NT2/D1 (cell line): Measurements from ENCODE around the gene PIK3CD.
A peak's percentile ranks its signal among the peaks of the same experiment; 100 is the strongest.

ENCODE experiments used
- DNase-seq: peaks from one replicate; pipeline ENCODE4 v3.0.0-alpha.2; 2011; ENCODE audit warnings: low read depth, low spot score
- H3K27me3 ChIP-seq: 2 replicates; pipeline ENCODE4 v1.6.0; 2011; ENCODE audit warnings: mild to moderate bottlenecking; ENCODE audit not compliant: insufficient read length, insufficient read depth
- H3K36me3 ChIP-seq: 2 replicates; pipeline ENCODE4 v1.6.1; 2011; ENCODE audit warnings: mild to moderate bottlenecking, low read length, mixed read lengths; ENCODE audit not compliant: insufficient read depth, insufficient read length
- H3K4me1 ChIP-seq: 2 replicates; pipeline ENCODE4 v1.5.1; 2011; ENCODE audit not compliant: insufficient read depth, insufficient read length
- H3K4me3 ChIP-seq: 2 replicates; pipeline ENCODE4 v1.5.1; 2011; ENCODE audit warnings: low read depth; ENCODE audit not compliant: insufficient read length
- H3K9ac ChIP-seq: 2 replicates; pipeline ENCODE4 v1.6.0; 2011; ENCODE audit warnings: low read depth; ENCODE audit not compliant: insufficient read length
- H3K9me3 ChIP-seq: 2 replicates; pipeline ENCODE4 v1.5.1; 2011; ENCODE audit warnings: mild to moderate bottlenecking, low read length; ENCODE audit not compliant: insufficient read depth
- SUZ12 ChIP-seq: IDR thresholded peaks from 2 replicates; pipeline ENCODE4 v1.6.1; 2011; ENCODE audit not compliant: insufficient read length, insufficient read depth; ENCODE audit errors: extremely low read depth
- YY1 ChIP-seq: IDR thresholded peaks from 2 replicates; pipeline ENCODE4 v1.6.1; 2011; ENCODE audit not compliant: insufficient read length, insufficient read depth
- ZNF274 ChIP-seq: IDR thresholded peaks from 2 replicates; pipeline ENCODE4 v1.6.1; 2011; ENCODE audit warnings: mild to moderate bottlenecking, low read depth, low read length

Gene PIK3CD

DNA sequence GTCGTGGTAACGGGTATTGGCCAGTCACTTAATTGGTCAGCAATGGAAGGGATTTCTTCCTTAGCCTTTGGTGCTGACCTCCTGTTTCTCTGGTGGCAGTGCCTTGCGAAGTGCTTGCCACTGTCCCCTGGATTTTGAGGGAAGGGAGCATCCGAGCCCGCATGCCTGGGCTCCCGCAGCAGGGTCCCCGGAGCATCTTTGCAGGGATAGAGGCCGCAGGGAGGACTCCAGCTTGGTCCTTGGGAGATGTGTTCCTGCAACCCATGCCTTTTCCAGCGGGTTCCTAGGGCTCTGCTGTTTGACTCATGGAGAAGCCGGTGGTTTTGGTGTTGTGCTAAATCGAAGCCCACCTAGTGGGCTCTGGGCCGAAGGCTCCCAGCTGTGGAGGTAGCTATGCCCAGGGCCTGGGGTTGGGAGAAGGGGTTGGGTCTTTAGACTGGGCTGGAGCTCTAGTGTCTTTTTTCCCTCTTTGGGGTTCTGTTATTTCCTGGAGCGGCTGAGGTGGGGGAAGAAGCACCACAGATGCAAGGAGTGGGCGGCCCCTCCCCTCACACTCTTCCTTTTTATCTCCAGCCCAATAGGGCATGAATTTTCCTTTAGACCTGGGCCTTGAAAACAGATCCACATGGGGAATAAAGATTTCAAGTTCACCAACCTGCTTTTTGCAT, 39.0 kb downstream of the PIK3CD start:
- peaks cover 17% of the 10 kb centered on the region for H3K27me3 ChIP-seq
- TF ChIP-seq YY1, result no peak
- no peak for TF ChIP-seq SUZ12
- TF ChIP-seq ZNF274, result no peak
- H3K4me1 ChIP-seq, result peaks cover 4% of the 10 kb centered on the region
- H3K9me3 ChIP-seq, result no peaks in the 10 kb centered on the region
- DNase-seq, result no peak
- H3K36me3 ChIP-seq, result peaks cover 5% of the 10 kb centered on the region
- H3K9ac ChIP-seq, result peak overlapping the region; percentile 28
- H3K4me3 ChIP-seq, result peak overlapping the region; percentile 42

DNA sequence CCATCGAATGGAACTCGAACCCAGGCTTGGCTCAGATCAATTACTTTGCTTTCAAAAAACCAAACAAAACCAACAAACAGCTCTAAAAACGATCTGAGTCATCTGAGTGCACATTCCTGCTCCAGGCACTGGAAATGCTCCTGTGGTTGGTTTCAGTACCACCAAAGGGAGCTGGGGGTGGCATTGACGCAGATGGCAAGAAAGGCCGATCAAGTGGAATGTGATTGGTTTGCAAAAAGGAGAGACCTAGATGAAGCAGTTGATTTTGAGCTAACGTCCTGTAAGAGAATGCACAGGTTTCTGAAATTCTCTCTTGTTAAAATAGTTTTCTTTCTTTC, 39.5 kb downstream of the PIK3CD start:
- Histone ChIP-seq H3K9ac (no peak overlapping the region), H3K36me3 (peaks cover 5% of the 10 kb centered on the region), H3K9me3 (no peaks in the 10 kb centered on the region), H3K4me3 (no peak overlapping the region), H3K4me1 (peaks cover 4% of the 10 kb centered on the region), H3K27me3 (peaks cover 17% of the 10 kb centered on the region)
- no peak for DNase-seq
- no peak for TF ChIP-seq SUZ12
- TF ChIP-seq ZNF274, result no peak
- no peak for TF ChIP-seq YY1

DNA sequence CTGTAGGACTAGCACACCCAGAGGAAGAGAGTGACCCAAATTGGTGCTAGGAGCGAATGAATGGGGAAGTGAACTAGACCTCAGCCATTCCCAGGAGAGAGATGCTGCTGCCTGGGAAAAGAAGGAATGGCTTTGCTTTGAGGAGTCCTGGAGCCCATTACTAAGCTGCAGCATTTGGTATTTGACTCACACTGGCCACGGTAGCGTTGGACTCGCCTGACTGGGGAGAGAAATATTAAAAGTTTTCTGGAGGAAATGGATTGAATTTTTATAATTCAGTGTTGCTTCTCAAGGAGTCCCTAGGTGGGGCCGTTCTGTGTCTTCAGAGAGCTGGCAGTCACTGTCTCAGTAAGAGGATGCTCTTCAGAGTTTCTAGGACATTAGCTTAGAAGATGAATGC, 40.2 kb downstream of the PIK3CD start:
- Histone ChIP-seq H3K9ac (no peak overlapping the region), H3K36me3 (peaks cover 5% of the 10 kb centered on the region), H3K27me3 (peaks cover 17% of the 10 kb centered on the region), H3K4me3 (no peak overlapping the region), H3K9me3 (no peaks in the 10 kb centered on the region), H3K4me1 (peaks cover 4% of the 10 kb centered on the region)
- no peak for DNase-seq
- TF ChIP-seq ZNF274 (no peak), YY1 (no peak), SUZ12 (no peak)

DNA sequence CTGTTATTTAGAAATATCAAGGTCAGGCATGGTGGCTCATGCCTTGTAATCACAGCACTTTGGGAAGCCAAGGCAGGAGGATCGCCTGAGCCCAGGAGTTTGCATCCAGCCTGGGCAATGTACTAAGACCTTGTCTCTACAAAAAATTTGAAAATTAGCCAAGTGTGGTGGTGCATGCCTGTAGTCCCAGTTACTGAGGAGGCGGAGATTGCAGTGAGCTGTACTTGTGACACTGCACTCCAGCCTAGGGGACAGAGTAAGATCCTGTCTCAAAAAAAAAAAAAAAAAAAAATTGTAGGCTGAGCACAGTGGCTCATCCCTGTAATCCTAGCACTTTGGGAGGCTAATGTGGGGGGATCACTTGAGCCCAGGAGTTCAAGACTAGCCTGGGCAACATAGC, 45.3 kb downstream of the PIK3CD start:
- no peak for DNase-seq
- peaks cover 8% of the 10 kb centered on the region for H3K4me1 ChIP-seq
- no peak overlapping the region for H3K9ac ChIP-seq
- no peaks in the 10 kb centered on the region for H3K9me3 ChIP-seq
- peaks cover 5% of the 10 kb centered on the region for H3K36me3 ChIP-seq
- H3K27me3 ChIP-seq, result no peaks in the 10 kb centered on the region
- no peak overlapping the region for H3K4me3 ChIP-seq
- TF ChIP-seq SUZ12 (no peak), ZNF274 (no peak), YY1 (no peak)

DNA sequence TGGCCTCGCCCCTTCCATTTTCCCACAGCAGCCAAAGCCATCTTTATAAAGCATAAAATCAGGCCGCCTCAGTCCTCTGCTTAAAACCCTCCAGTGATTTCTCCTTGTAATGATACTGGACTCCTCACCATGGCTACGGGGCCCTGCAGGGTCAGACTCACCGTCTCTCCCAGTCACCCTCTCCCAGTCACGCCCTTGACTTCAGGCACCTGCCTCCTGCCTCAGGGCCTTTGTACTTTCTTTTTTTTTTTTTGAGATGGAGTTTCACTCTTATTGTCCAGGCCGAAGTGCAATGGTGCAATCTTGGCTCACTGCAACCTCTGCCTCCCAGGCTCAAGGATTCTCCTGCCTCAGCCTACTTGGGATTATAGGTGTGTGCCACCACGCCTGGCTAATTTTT, 47.8 kb downstream of the PIK3CD start:
- Histone ChIP-seq H3K36me3 (no peaks in the 10 kb centered on the region), H3K4me3 (no peak overlapping the region), H3K27me3 (no peaks in the 10 kb centered on the region), H3K9ac (no peak overlapping the region), H3K4me1 (peaks cover 5% of the 10 kb centered on the region), H3K9me3 (peaks cover 6% of the 10 kb centered on the region; the same call in 1 of the 2 replicates)
- TF ChIP-seq SUZ12 (no peak), YY1 (no peak), ZNF274 (no peak)
- DNase-seq, result no peak

DNA sequence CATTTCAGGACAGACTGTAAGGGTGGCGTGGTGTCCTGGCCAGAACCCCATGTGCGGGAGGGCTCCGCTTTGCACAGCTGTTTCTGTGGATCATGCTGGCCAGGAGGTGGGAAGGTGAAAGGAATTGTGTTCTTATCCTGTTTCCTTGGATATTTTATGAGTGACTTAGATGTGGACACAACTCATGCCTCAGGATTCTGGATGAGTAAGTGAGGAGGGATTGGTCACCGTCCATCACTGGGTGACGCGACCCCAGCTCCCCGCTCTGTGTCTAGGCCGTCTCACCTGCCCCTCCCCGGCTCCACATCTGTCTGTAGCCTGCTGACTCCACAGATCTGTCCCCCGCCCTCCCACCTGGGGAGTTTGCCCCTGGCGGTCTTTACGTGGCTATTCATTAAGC, 48.8 kb downstream of the PIK3CD start:
- DNase-seq, result no peak
- no peak overlapping the region for H3K9ac ChIP-seq
- no peak overlapping the region for H3K4me3 ChIP-seq

DNA sequence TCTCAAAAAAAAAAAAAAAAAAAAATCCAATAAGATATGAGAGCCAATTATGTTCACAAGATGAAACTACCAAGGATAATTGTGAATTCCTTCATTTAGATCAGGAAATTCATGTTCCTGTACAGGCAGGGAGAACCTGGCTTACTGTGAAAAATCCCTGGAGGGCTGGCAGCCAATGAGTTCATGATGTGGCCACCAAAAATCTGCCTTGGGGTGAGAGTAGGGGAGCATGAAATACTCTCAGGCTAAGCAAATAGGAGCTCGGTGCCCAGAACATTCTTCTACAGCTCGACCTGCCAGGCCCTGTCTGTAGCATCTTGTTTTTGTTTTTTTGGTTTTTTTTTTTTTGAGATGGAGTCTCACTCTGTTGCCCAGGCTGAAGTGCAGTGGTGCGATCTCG, 50.1 kb downstream of the PIK3CD start:
- no peak overlapping the region for H3K9ac ChIP-seq

More for the DNA sequence above, 48.8 kb downstream of the PIK3CD start:
- Histone ChIP-seq H3K9me3 (peaks cover 6% of the 10 kb centered on the region; the same call in 1 of the 2 replicates), H3K27me3 (no peaks in the 10 kb centered on the region), H3K4me1 (peaks cover 5% of the 10 kb centered on the region), H3K36me3 (no peaks in the 10 kb centered on the region)
- TF ChIP-seq YY1, result no peak

DNA sequence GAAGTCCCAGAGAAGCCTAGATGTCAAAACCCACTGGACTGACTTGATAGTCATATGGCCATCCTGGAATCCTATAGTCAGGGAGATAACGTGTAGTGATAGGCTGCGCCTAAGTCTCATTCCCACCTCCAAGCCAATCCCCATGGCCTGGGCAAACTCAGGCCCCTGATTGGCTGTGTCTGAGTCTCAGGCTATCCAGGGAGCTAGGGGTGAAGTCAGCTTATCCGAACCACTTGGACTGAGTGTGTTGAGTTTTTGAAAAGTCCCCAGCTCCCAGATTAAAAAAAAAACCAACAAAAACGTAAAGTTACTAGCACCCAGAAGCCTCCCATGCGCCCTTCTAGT, 51.6 kb downstream of the PIK3CD start:
- Histone ChIP-seq H3K4me1 (peaks cover 5% of the 10 kb centered on the region), H3K27me3 (no peaks in the 10 kb centered on the region), H3K4me3 (no peak overlapping the region), H3K36me3 (no peaks in the 10 kb centered on the region), H3K9me3 (peaks cover 6% of the 10 kb centered on the region; the same call in 1 of the 2 replicates), H3K9ac (no peak overlapping the region)
- TF ChIP-seq YY1 (no peak), SUZ12 (no peak), ZNF274 (no peak)
- no peak for DNase-seq

More for the DNA sequence above, 50.1 kb downstream of the PIK3CD start:
- DNase-seq, result no peak
- H3K9me3 ChIP-seq, result peaks cover 6% of the 10 kb centered on the region; the same call in 1 of the 2 replicates
- no peaks in the 10 kb centered on the region for H3K27me3 ChIP-seq
- no peaks in the 10 kb centered on the region for H3K36me3 ChIP-seq
- no peak for TF ChIP-seq SUZ12
- no peak overlapping the region for H3K4me3 ChIP-seq
- peaks cover 5% of the 10 kb centered on the region for H3K4me1 ChIP-seq
